BJ (cell line): Measurements from ENCODE around the gene GPR158. TPM values are rescaled to one million over a fixed set of nuclear protein-coding genes. Genes with fewer than 3 reads are reported as not detected.

Experiments
- CTCF ChIA-PET: fragments of 350-600 bp; formaldehyde crosslinking; extraction: SDS; loops from one replicate; lab custom pipeline; 2021; ENCODE audit warnings: antibody characterized with exemption, inconsistent platforms; lab: Yijun Ruan, JAX
- POLR2A ChIA-PET: fragments of 300-600 bp; sonication (Branson Sonifier 250); formaldehyde crosslinking; extraction: SDS; loops from one replicate; lab custom pipeline; 2021; ENCODE audit warnings: antibody characterized with exemption; lab: Charles Lee
- DNase-seq: peaks from one replicate; pipeline ENCODE4 v3.0.0-alpha.2; 2011; ENCODE audit warnings: low read depth
- H3K27me3 ChIP-seq: 2 replicates; pipeline ENCODE4 v1.6.0; 2011; ENCODE audit warnings: low read length; ENCODE audit not compliant: control insufficient read depth, insufficient read depth
- H3K36me3 ChIP-seq: 2 replicates; pipeline ENCODE4 v1.5.1; 2011; ENCODE audit warnings: low read length; ENCODE audit not compliant: control insufficient read depth, insufficient read depth
- H3K4me3 ChIP-seq: 2 replicates; pipeline ENCODE4 v1.5.1; 2011; ENCODE audit warnings: low read depth, mild to moderate bottlenecking, control low read depth, low read length
- polyA plus RNA-seq: library from polyadenylated mRNA; depleted of rRNA; stranded (reverse); fragments of >200 nt; gene quantifications from 2 replicates; pipeline ENCODE4 v1.2.3, GENCODE V29; 2011
- TF ChIP-seq, protein P1 (sequence below): IDR thresholded peaks from 2 replicates; pipeline ENCODE4 v1.5.1; 2011; ENCODE audit warnings: low read depth, mild to moderate bottlenecking, control low read depth, inconsistent platforms, low read length, moderate library complexity; ENCODE audit not compliant: insufficient read depth

GPR158 gene
- polyA plus RNA-seq, 1 experiment, result 0.01 TPM

DNA sequence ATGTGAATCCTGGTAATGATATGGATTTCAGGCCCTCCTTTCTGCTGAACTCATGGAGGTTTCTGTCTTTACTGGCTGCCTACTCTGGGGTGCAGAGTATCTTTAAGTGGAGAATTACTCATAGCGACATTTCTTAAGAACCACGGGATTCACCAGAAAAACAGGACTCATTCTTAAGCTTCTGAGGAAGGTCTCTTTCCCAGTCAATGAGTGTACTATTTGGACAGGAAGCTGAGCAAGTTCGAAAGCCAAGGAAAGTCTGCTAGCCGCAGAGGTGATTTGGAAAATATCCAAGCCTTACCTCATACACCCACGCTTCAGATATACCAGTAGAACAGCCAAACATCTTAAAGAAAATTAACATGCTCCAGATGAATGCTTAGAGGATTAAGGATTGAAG lies 381.7 kb downstream of the GPR158 start:
- POLR2A ChIA-PET, result no interaction called here
- no peak for DNase-seq
- CTCF ChIA-PET, result no interaction called here
- H3K27me3 ChIP-seq, result no peaks in the 10 kb centered on the region
- H3K4me3 ChIP-seq, result no peak overlapping the region
- TF ChIP-seq, protein P1, sequence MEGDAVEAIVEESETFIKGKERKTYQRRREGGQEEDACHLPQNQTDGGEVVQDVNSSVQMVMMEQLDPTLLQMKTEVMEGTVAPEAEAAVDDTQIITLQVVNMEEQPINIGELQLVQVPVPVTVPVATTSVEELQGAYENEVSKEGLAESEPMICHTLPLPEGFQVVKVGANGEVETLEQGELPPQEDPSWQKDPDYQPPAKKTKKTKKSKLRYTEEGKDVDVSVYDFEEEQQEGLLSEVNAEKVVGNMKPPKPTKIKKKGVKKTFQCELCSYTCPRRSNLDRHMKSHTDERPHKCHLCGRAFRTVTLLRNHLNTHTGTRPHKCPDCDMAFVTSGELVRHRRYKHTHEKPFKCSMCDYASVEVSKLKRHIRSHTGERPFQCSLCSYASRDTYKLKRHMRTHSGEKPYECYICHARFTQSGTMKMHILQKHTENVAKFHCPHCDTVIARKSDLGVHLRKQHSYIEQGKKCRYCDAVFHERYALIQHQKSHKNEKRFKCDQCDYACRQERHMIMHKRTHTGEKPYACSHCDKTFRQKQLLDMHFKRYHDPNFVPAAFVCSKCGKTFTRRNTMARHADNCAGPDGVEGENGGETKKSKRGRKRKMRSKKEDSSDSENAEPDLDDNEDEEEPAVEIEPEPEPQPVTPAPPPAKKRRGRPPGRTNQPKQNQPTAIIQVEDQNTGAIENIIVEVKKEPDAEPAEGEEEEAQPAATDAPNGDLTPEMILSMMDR, result no peak
- H3K36me3 ChIP-seq, result no peaks in the 10 kb centered on the region

DNA sequence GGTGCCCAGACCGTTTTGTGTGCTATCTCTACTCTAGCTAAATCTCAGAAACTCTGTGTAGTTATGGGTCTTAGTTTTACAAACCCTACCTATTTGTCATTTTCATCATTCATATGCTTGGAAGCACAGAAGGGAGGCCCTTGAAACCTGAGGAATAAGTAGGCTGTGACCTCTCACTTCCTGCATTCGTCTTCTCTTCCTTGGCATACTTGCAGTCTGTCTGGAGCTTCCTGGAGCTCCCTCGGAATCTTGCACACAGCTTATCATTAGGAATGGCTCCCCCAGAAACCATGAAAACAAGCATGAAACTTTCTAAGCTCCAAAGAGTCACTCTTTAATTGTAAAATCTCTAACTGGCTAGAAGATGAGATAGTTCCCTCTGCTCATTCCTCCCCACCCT lies 382.3 kb downstream of the GPR158 start:
- CTCF ChIA-PET, result no interaction called here
- TF ChIP-seq, protein P1, result no peak
- POLR2A ChIA-PET, result interaction anchor here (0.6 kb wide), 1 partner anchor 57 kb away, joined by 4 read pairs; no protein-coding TSS in a partner anchor
- no peaks in the 10 kb centered on the region for H3K36me3 ChIP-seq
- no peaks in the 10 kb centered on the region for H3K27me3 ChIP-seq
- H3K4me3 ChIP-seq, result no peak overlapping the region
- DNase-seq, result no peak

DNA sequence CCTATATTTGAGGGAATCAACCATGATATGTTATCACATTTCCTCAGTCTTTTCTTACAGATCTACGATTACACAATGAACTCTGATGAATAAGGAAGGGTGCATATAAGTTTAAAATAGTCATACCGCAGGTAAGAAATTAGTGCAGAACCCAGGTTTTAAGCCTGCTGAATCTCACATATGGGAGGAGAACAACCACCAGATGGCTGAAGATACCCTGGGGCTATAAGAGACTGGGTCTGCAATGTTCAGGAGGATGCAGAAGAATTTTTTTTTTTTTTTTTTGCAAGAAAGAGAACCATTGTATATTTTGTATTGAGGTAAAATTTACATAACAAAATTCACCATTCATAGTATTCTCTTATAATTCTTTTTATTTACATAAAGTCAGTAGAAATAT lies 387.0 kb downstream of the GPR158 start:
- CTCF ChIA-PET, result no interaction called here
- POLR2A ChIA-PET, result no interaction called here
- TF ChIP-seq, protein P1, result no peak
- no peaks in the 10 kb centered on the region for H3K36me3 ChIP-seq
- no peak overlapping the region for H3K4me3 ChIP-seq
- H3K27me3 ChIP-seq, result no peaks in the 10 kb centered on the region
- no peak for DNase-seq

DNA sequence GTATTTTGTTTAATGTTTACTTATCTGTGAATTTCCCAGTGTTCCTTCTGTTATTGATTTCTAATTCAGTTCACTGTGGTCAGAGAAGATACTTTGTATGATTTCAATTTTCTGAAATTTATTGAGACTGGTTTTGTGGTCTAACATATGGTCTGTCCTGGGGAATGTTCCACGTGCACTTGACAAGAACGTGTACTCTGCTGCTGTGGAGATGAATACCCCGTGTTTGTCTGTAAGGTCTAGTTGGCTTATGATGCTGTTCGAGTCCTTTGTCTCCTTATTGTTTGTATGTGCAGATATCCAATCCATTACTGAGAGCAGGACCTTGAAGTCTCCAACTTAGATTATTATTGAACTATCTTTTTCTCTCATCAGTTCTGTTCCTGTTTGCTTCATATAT lies 387.7 kb downstream of the GPR158 start:
- ChIA-PET POLR2A (no interaction called here), CTCF (no interaction called here)
- Histone ChIP-seq H3K27me3 (no peaks in the 10 kb centered on the region), H3K36me3 (no peaks in the 10 kb centered on the region), H3K4me3 (no peak overlapping the region)
- no peak for DNase-seq
- TF ChIP-seq, protein P1, result no peak

DNA sequence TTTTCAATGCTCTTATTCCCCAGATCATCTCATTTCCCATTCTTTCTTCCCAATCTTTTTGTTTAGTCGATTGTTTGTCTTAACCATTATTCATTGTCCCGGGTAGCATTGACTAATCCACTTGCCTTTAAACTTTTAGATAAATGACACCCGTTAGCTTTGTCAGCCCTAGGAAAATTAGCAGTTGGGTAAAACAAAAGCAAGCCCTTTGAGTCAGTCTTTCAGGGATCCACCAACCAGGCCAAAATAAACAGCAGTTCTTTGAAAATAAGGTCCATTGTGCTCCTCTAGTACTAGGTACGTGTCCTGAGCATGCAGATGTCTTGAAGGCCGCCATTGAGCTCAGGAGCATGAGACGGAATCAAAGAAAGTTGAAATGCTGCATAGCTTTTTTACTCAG lies 389.6 kb downstream of the GPR158 start:
- ChIA-PET CTCF (no interaction called here), POLR2A (no interaction called here)
- no peaks in the 10 kb centered on the region for H3K27me3 ChIP-seq
- no peak for DNase-seq
- no peak overlapping the region for H3K4me3 ChIP-seq
- H3K36me3 ChIP-seq, result no peaks in the 10 kb centered on the region
- TF ChIP-seq, protein P1, result no peak
